Brain pericyte (primary cell): ENCODE measurements around the gene ANKS1B.
"Not testable (repeated sequence)": the region's sequence is repeated elsewhere in the genome, so short reads cannot be mapped to it uniquely, and the experiment has no call there.

Source experiments
- DNase-seq: peaks from one replicate; pipeline ENCODE4 v3.0.0-alpha.2; 2012; ENCODE audit warnings: low read depth, low spot score

Gene ANKS1B

DNA sequence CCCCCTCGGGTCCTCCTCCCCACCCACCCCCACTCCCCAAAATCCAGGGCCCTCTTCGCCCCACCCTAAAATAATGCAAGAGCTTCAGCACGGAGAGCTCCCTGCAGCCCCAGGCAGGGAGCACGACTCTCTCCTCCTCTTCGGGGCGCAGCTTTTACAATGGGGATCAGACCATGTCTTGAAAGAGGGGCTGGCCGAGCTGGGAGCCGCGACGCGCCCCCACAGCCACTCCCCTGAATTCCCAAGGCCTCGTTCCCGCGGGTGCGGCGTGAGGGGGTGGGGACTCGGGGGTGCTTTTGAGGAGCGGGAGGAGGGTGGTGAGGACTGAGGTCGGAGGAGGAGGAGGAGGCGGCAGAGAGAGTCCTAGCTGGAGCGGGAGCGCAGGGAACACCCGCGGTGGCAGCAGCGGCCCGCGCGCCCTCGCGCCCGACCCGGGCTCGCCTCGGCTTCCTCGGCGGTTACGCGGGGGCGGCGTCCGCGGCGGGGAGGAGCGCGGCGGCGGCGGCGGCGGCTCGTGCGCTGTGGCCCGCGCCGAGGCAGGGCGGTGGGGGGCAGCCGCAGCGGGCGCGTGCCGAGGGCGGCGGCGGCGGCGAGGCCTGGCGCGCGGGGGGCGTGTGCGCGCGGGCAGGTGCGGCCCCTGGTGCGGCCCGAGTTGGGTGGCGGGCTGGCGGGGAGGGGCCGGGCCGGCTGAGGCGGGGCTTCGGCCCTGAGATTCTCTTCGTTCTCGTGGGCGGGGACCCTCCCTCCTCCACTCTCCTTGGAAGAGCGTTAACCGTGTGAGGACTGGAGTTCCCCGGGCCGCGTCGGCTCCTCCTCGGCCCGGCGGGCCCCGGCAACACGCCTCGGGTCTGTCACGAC is at the start of gene ANKS1B:
Gene ANKS1B, minus strand, starts transcription at position 666 of the 858 bp plus-strand sequence. CDS start 699 bp downstream, outside the sequence.
- DNase-seq = no peak

DNA sequence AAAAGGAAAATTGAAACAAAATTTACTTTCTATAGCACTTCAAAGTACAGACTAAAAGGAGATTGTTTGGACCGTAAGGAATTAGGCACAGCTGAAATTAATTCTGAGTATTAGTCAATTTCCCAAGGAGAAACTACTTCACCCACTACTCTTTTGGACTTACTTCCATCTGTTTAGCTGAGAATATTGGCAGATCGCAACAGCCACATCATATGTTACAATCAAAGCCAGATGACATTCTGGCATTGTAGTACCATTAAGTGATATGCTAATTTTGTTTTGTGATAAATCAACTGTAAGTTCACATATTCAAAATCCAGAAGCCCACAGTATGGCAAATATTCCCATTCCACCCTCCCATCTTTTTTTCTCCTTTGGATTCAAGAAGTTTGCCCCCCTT is 47.1 kb upstream of the ANKS1B start:
- DNase-seq = no peak

DNA sequence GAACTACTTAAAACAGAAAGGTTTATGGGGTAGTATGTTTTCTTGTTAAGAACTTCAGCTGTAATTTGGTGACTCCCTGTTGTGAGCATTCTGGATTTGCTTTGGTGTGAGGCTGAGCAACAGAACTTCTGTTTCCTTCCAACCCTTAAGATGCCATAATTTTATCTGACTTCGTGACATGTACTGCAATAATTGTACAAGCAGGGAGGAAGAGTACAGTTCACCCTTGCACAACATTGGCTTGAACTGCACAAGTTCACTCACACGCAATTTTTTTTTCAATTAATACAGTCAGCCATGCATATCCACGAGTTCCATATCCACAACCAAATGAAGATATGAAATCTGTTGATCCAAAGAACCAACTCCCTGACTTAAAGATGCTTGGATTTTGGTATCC is 42.9 kb upstream of the ANKS1B start:
- DNase-seq = no peak

DNA sequence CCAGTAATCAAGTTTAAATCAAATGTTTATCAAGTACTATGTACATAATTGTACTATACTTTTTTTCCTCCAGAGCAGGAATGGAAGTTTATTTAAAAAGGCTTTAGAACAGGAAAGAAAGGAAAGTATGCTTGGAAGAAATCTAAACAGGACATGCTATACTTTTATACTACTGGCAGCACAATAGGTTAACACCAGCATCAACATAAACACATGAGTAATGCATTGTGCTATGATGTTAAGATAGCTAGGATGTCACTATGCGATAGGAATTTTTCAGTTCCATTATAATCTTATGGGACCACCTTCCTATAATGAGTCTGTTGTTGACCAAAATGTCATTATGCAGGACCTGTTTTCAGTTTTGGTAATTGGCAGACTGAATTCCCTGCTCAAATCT is 41.5 kb upstream of the ANKS1B start:
- no peak for DNase-seq

DNA sequence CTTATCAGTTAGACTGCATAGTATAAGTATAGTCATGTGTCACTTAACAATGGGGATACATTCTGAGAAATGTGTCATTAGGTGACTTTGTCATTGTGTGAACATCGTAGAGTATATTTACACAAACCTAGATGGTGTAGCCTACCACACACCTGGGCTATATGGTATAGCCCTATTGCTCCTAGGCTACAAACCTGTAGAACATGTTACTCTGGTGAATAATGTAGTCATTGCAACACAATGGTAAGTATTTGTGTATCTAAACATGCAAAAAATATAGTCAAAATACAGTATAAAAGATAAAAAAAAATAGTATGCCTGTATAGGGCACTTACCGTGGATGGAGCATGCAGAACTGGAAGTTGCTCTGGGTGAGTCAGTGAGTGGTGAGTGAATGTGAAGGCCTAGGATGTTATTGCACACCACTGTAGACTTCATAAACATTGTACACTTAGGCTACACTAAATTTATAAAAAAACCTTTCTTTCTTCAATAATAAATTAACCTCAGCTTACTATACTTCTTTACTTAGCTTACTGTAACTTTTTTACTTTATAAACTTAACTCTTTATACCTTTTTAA is 40.3 kb upstream of the ANKS1B start:
- DNase-seq = no peak

DNA sequence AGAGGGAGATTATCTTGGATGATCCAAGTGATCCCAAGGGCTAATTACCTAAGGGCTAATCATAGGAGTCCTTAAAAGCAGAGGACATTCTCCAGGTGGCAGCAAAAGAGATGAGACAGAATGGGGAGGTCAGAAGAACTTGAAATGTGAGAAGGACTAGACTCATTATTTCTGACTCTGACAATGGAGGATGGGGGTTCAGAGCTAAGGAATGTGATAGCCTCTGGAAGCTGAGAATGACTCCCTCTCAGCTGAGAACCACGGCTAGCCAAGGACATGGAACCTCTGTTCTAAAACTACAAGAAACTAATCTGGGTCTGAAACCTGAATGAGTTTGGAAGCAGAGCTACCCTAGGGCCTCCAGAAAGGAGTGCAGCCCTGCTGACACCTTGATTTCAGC is 35.6 kb upstream of the ANKS1B start:
- DNase-seq = no peak

DNA sequence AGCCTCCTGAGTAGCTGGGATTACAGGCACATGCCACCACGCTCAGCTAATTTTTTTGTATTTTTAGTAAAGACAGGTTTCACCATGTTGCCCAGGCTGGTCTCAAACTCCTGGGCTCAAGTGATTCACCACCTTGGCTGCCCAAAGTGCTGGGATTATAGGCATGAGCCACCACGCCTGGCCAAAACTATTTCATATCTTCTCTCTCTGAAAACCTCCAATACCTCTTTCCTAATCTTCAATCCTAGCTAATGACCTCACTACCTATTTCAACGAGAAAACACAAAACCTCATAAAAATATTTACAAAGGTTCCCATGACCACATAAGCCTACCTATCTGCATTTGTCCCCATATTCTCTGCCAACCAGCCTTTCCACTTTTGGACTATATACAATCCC is 32.3 kb upstream of the ANKS1B start:
- DNase-seq = no peak

DNA sequence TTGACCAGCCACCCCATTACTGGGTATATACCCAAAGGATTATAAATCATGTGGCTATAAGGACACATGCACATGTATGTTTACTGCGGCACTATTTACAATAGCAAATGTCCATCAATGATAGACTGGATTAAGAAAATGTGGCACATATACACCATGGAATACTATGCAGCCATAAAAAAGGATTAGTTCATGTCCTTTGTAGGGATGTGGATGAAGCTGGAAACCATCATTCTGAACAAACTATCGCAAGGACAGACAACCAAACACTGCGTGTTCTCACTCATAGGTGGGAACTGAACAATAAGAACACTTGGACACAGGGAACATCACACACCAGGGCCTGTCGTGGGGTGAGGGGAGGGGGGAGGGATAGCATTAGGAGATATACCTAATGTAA is 31.6 kb upstream of the ANKS1B start:
- not testable (repeated sequence) for DNase-seq

DNA sequence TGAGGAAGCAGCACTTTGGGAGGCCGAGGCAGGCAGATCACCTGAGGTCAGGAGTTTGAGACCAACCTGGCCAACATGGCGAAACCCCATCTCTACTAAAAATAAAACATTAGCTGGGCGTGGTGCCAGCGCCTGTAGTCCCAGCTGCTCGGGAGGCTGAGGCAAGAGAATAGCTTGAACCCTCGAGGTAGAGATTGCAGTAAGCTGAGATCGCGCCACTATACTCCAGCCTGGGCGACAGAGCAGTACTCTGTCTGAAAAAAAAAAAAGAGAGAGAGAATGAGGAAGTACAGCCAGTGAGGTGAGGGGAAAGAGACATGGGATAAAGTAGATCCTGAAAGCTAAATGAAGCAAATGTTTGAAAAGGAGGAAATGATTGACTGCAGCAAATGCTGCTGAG is 21.1 kb upstream of the ANKS1B start:
- DNase-seq = not testable (repeated sequence)

DNA sequence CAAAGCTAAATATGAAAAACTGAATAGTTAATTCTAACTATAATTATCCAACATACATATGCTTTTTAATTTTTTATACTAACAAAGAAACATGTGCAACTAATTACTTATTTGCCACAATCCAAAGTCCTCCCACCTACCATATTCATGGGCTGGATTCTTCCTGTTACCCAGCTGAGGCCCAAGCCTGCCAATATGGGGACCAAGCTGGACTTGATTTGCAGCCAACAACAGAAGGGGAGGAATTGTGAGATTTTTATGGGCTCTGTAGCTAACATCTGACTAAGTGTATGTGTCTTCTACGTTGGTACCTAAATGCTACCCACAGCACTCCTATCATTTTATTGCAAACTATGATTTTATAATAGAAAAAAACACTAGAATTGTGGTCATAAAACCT is 13.1 kb upstream of the ANKS1B start:
- DNase-seq = no peak

DNA sequence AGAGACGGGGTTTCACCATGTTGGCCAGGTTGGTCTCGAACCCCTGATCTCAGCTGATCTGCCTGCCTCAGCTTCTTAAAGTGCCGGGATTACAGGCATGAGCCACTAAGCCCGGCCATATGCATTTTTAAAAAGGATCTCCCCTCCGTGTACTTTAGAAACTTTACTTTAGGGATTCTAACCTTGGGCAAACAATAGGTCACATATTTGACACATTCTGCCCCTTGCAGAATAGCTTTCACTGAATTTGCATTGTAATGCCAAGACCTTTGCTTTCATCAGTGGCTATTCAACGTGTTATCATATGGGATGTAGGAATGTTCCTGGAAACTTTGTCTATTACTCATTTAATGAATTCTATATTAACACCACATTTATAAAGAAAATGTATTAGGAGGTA is 11.4 kb upstream of the ANKS1B start:
- no peak for DNase-seq

DNA sequence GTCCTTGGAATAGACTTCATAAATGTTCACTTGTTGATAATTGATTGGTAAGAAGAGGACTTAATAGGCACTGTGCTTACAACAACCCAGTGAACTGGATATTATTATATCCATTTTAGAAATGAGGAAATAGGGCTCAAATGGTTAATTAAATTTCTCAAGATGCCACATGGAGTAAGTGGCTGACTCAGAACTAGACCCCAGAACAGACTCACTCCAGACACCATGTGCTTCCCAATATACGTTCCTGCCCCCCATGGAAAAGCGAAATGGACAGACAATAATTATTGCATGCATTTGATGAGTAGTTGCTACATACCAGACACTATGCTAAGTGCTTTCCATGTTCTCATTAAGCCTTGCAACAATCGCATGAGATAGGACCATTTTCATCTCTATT is 895 bp upstream of the ANKS1B start:
- no peak for DNase-seq

DNA sequence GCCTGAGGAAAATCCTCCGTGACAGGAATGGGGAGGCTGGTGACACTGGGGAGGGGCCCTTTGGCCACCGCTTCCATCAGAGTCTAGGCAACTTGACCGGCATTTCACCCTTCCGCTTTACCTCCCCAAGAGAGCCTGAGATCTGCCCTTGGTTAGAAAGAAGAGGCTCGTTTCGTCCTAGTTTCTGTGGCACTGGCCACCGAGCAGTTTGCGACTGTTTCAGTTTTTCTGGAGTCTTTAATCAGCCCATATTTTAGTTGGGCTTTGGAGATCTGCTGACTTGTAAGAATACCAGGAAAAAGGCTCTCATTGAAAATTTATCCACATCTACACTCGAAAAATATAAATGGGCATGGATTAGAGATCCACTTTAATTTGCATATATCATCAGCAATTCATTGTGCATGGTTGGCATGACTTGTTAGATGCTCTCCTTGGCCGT is 414 bp upstream of the ANKS1B start:
- no peak for DNase-seq

DNA sequence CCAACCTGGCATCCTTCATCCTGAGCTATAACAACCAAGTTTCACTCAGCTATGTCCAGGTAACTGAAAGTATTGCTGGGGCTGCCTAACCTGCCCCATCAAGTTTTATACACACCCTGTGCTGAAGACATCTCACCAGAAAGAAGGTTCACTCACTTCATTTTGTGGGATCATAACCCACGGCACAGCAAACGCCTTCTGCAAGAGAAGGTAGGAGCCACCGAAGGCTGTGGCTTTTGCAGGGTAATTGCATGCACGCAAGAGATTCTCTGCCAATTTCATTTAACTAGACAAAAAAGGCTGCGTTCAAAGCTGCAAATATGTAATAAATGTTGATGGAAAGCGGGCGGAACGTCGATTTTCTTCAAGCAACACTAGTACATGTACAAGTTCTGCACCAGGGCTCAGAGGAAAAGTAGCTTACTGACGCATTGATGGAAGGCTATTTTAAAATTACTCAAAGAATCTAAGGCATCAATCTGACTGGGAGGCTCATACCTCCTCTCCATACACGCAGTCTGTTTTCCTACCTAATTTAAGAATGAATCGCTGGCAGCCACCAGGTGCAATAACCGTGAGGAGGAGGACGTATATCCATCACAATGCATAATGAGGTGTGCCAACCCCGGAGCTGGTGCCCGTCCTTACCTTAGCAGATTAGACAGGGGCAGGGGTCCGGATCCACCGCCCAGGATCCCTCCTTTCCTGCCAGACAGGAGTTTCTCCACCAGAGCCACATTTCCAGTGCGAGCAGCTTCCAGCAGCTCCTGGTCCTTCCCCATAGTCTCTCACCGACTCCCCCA is 1.1 kb downstream of the ANKS1B start:
- no peak for DNase-seq

DNA sequence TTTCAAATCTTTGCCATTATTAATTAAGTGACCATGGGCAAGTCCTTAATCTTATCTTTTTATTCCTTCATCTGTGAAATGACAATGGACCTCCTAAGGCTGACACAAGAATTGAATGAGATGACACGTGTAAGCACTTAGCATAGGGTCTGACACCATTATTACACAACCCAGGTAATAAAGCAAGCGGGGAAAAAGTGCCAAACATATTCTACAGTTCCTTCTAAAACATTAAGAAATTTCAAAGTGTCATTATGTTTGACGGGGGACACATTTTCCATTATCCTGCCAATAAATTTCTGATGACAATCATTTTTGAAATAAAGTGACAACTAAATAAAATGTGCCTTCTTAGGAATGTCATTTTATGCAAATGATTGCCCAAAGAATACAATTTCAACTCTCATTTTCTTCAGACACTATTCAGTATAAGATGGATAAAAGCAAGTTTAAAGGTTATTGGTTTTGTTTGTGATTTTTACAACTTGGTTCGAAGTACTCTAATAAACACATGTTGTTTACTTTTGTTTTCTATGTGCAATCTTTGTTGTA is 3.0 kb downstream of the ANKS1B start:
- DNase-seq = no peak

DNA sequence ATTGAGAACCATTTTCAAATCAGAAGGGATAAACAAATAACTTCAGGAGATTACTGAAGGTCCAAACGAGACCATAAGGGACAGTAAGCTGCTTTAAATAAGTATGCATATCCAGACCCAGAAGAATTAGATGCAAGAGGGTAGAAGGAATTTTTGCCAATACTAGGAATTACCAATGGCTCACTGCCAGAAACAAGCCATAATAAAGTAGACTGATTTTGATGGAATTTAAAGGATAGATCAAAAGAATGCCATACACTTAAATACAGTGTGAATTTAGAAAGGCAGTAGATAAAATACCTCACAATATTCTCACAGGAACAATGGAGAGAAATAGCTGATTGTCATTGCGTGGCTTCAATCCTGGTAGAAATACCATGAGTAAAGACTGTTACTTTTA is 5.3 kb downstream of the ANKS1B start:
- no peak for DNase-seq

DNA sequence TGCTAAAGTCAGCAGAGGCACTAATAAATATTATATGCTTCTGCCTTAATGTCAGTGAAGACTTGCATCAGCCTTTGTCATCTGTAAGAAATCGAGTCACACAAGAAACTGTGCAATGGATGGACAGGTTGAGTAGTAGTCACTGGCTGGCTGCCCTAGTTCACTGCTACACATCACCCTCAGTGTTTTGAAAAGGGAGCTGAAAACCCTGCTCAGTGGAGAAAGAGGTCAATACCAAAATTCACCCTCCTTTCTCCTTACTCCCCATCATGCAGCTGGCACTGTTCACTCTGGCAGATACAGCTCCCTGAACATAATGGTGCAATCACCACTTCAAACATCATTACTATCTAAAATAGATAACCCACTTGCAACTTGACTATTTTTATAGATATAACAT is 6.6 kb downstream of the ANKS1B start:
- no peak for DNase-seq

DNA sequence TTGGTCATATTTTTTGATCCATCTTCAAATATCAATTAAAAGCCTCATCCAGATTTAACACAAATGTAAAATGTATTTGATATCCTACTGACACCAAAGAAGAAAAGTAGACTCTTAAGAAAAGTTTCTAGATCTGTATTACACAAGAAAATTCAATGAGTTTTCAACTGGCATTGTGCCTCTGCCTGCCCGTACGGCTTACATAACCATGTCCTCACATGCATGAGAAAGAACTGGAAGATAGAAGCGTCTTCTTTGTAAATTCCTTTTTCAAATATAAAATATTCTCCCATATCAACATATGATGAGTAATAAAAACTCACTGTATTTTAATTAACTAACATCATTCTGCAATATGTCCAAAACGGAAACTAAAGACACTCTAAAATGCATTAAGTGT is 7.2 kb downstream of the ANKS1B start:
- no peak for DNase-seq

DNA sequence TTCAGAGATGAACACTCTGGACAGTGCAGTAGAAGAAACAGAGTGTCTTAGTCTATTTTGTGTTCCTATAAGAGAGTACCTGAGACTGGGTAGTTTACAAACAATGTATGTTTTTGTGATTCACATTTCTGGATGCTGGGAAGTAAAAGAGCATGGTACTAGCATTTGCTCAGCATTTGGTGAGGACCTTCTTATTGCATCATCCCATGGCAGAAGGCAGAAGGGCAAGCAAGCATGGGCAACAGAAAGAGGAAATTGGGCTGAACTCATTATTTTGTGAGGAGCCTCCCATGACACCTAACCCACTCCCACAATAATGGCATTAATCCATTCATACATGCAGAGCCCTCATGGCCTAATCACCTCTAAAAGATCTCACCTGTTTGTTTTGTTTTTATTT is 8.0 kb downstream of the ANKS1B start:
- no peak for DNase-seq

DNA sequence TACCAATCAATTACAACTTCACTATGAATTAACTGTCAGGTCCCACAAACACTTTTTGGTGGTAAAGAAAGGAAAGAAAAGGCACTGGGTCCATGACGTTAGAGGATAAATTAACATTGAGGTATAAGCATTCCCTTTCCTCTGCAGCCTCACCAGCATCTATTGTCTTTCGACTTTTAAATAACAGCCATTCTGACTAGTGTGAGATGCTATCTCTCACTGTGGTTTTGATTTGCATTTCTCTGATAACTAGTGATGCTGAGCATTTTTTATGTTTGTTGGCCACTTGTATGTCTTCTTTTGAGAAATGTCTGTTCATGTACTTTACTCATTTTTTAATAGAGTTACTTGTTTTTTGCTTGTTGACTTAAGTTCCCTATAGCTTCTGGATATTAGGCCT is 9.4 kb downstream of the ANKS1B start:
- DNase-seq = no peak

DNA sequence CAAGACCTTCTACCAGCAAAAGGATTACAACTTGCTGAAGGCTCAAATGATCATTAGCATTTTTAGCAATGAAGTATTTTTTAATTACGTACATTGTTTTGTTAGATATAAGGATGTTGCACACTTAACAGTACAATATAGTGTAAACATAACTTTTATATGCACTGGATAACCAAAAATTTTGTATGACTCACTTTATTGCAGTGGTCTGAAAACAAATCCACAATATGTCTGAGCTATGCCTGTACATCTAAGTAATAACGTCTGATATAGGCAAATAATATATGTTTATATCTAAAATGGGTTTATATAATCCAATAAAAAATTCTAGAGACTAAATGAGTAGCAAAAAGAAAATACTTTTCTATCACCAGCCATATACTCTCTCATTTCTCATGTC is 10.6 kb downstream of the ANKS1B start:
- DNase-seq = no peak

DNA sequence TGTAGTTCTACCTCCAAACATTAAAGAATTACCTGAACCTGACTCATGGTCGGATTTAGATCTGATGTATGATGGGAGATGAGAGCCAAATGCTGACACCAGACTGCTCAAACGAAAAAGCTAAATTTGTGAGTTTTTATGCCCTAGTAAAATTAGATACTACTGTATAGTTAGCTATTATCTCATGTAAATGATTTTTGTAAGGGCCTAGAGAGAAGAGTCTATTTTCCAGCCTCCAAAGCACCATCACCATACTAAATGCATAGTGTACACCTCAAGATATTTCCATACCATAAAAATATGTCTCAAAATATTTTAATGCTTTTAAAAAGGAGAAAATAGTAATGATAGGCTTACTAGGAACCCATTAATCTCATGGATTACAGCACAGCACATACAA is 18.3 kb downstream of the ANKS1B start:
- no peak for DNase-seq
